ENCODE data around the gene LCK. TPM values are rescaled to one million over a fixed set of nuclear protein-coding genes. Genes with fewer than 3 reads are reported as not detected.

Gene LCK
- total and polyA plus RNA-seq, 9 of the 15 experiments (the other 6 are each of a cell fraction or from before 2014, with no cell fraction given): 0.04 to 0.47 (median 0.13) TPM; not detected in 6

GRCh38 chr1:32334864-32335534, 83.9 kb downstream of the LCK start (continued):
- TF ChIP-seq ZNF277 (CRISPR knock-in tag; IDR thresholded peaks at IDR 0.05; ENCODE audit: borderline replicate concordance): no peak
- peak; percentile 86 for TF ChIP-seq MAX (CRISPR knock-in tag; IDR thresholded peaks at IDR 0.05)
- TF ChIP-seq KHSRP (IDR thresholded peaks at IDR 0.05): no peak
- TF ChIP-seq MEIS2 (IDR thresholded peaks at IDR 0.05; ENCODE audit: partially characterized antibody): no peak
- peak; percentile 64 for TF ChIP-seq GABPB1 (CRISPR knock-in tag; IDR thresholded peaks at IDR 0.05)
- no peak for TF ChIP-seq MAFF (IDR thresholded peaks at IDR 0.05; ENCODE audit: low read length)
- no peak for TF ChIP-seq ETS2 (tag; IDR thresholded peaks at IDR 0.05; ENCODE audit: borderline replicate concordance, poor library complexity, severe bottlenecking)
- TF ChIP-seq MAFK (IDR thresholded peaks at IDR 0.05; ENCODE audit: low read length): no peak
- no peak for TF ChIP-seq MBD2 (IDR thresholded peaks at IDR 0.05; ENCODE audit: borderline replicate concordance, low read depth)
- TF ChIP-seq HEY1 (CRISPR knock-in tag; IDR thresholded peaks at IDR 0.05; ENCODE audit: borderline replicate concordance): no peak
- TF ChIP-seq SIN3A (IDR thresholded peaks at IDR 0.05; ENCODE audit: borderline replicate concordance in 2 of 2, control insufficient read depth in 1 of 2, low read depth in 2 of 2, low read length in 2 of 2): peak; percentile 71 to 86; a peak in 2 of 4 replicates
- TF ChIP-seq ZNF444 (CRISPR knock-in tag; IDR thresholded peaks at IDR 0.05): 0 out of 2 replicates have a peak, but pooled peaks have one; percentile 40
- no peak for TF ChIP-seq ATF1 (CRISPR knock-in tag; IDR thresholded peaks at IDR 0.05)
- TF ChIP-seq ATF1 (tag; IDR thresholded peaks at IDR 0.05): 0 out of 2 replicates have a peak, but pooled peaks have one; percentile 28
- no peak for TF ChIP-seq ZBTB43 (CRISPR knock-in tag; IDR thresholded peaks at IDR 0.05)
- no peak for TF ChIP-seq ZHX1 (conservative IDR thresholded peaks at IDR 0.05; ENCODE audit: low read length)
- no peak for TF ChIP-seq NR0B1 (IDR thresholded peaks at IDR 0.05; ENCODE audit: partially characterized antibody)
- TF ChIP-seq MED1 (CRISPR knock-in tag; IDR thresholded peaks at IDR 0.05; ENCODE audit: borderline replicate concordance): peak; percentile 75; the same call in 1 of the 2 replicates

All from K562 (cell line).